Neural cell (in vitro differentiated cells): Measurements from ENCODE around the gene ISY1. TPM values are rescaled to one million over a fixed set of nuclear protein-coding genes. Genes with fewer than 3 reads are reported as not detected.

Source experiments
- H2AFZ ChIP-seq: fragments of 200-600, 300-800 bp; sonication (generic), shearing (Covaris generic); 2 replicates; pipeline ENCODE4 v1.6.0; 2014; ENCODE audit warnings: low read depth, mild to moderate bottlenecking, antibody characterized with exemption, low read length, moderate library complexity
- H3F3A ChIP-seq: fragments of 200-600 bp; shearing (Covaris generic); 2 replicates; pipeline ENCODE4 v1.6.1; 2016; ENCODE audit warnings: mild to moderate bottlenecking, moderate library complexity, mixed read lengths, antibody characterized with exemption, low read length; ENCODE audit not compliant: insufficient read depth, poor library complexity, severe bottlenecking
- H3K27ac ChIP-seq: fragments of 200-600, 300-800 bp; sonication (generic), shearing (Covaris generic); 2 replicates; pipeline ENCODE4 v1.5.1; 2014; ENCODE audit warnings: mild to moderate bottlenecking, low read length, moderate library complexity
- H3K27me3 ChIP-seq: fragments of 300-800, 200-600 bp; sonication (generic), shearing (Covaris generic); 2 replicates; pipeline ENCODE4 v1.6.0; 2014; ENCODE audit warnings: mild to moderate bottlenecking, low read depth, low read length, moderate library complexity; ENCODE audit not compliant: insufficient read depth
- H3K36me3 ChIP-seq: fragments of 300-800, 200-600 bp; sonication (generic), shearing (Covaris generic); 2 replicates; pipeline ENCODE4 v1.5.1; 2014; ENCODE audit warnings: mild to moderate bottlenecking, antibody characterized with exemption, low read length, moderate library complexity; ENCODE audit not compliant: insufficient read depth
- H3K4me2 ChIP-seq: fragments of 300-800, 200-600 bp; sonication (generic), shearing (Covaris generic); 2 replicates; pipeline ENCODE4 v1.6.0; 2014; ENCODE audit warnings: mild to moderate bottlenecking, low read length
- H3K4me3 ChIP-seq: fragments of 300-800, 200-600 bp; sonication (generic), shearing (Covaris generic); 2 replicates; pipeline ENCODE4 v1.5.1; 2014; ENCODE audit warnings: mild to moderate bottlenecking, low read length, moderate library complexity
- H3K79me2 ChIP-seq: fragments of 200-600 bp; shearing (Covaris generic); replicated peaks from 2 replicates; pipeline ENCODE4 v1.6.0; 2014; ENCODE audit warnings: mild to moderate bottlenecking, low read length, moderate library complexity; ENCODE audit not compliant: insufficient read depth
- H3K9ac ChIP-seq: fragments of 300-800, 200-600 bp; sonication (generic), shearing (Covaris generic); 2 replicates; pipeline ENCODE4 v1.6.1; 2016; ENCODE audit warnings: mild to moderate bottlenecking, low read length, mixed read lengths
- H3K9me2 ChIP-seq: fragments of 200-600 bp; shearing (Covaris generic); 2 replicates; pipeline ENCODE4 v1.6.1; 2016; ENCODE audit warnings: mild to moderate bottlenecking, low read length, mixed read lengths; ENCODE audit not compliant: insufficient read depth
- H3K9me3 ChIP-seq: fragments of 200-600, 300-800 bp; sonication (generic), shearing (Covaris generic); 2 replicates; pipeline ENCODE4 v1.6.1; 2016; ENCODE audit warnings: mild to moderate bottlenecking, mixed run types, low read length, moderate library complexity, mixed read lengths
- H4K20me1 ChIP-seq: fragments of 200-600 bp; shearing (Covaris generic); 2 replicates; pipeline ENCODE4 v1.6.1; 2016; ENCODE audit warnings: mild to moderate bottlenecking, mixed run types; ENCODE audit not compliant: insufficient read depth
- EP300 ChIP-seq: fragments of 450-650 bp; conservative IDR thresholded peaks from 2 replicates; pipeline ENCODE4 v1.6.1; 2014; ENCODE audit warnings: antibody characterized with exemption, mild to moderate bottlenecking, moderate library complexity; ENCODE audit not compliant: poor library complexity, severe bottlenecking
- EZH2 ChIP-seq: fragments of 200-600, 300-800 bp; shearing (Covaris generic), sonication (generic); IDR thresholded peaks from 2 replicates; pipeline ENCODE4 v1.6.1; 2014; ENCODE audit warnings: antibody characterized with exemption, low read length, borderline replicate concordance, mild to moderate bottlenecking; ENCODE audit not compliant: insufficient read depth, poor library complexity, severe bottlenecking
- MXI1 ChIP-seq: fragments of 450-650 bp; conservative IDR thresholded peaks from 2 replicates; pipeline ENCODE4 v1.6.1; 2014; ENCODE audit warnings: antibody characterized with exemption, mild to moderate bottlenecking; ENCODE audit not compliant: poor library complexity, severe bottlenecking
- POLR2AphosphoS5 ChIP-seq: IDR thresholded peaks from 2 replicates; pipeline ENCODE4 v1.6.1; 2012
- RAD21 ChIP-seq: fragments of 450-650 bp; conservative IDR thresholded peaks from 2 replicates; pipeline ENCODE4 v1.6.1; 2014; ENCODE audit warnings: antibody characterized with exemption, mild to moderate bottlenecking, moderate library complexity
- SMC3 ChIP-seq: fragments of 450-650 bp; conservative IDR thresholded peaks from 2 replicates; pipeline ENCODE4 v1.6.1; 2014; ENCODE audit warnings: antibody characterized with exemption, mild to moderate bottlenecking, moderate library complexity; ENCODE audit not compliant: poor library complexity
- TAF1 ChIP-seq: IDR thresholded peaks from 2 replicates; pipeline ENCODE4 v1.6.1; 2012; ENCODE audit warnings: low read depth
- polyA plus RNA-seq: library from polyadenylated mRNA; depleted of rRNA; stranded (reverse); fragments of >200 nt; gene quantifications from 2 replicates; pipeline ENCODE4 v1.2.3, GENCODE V29; 2014
- TF ChIP-seq, protein P1 (sequence below): IDR thresholded peaks from 2 replicates; pipeline ENCODE4 v1.6.1; 2012; ENCODE audit warnings: borderline replicate concordance
- TF ChIP-seq, protein P2 (sequence below): fragments of 450-650 bp; IDR thresholded peaks from 2 replicates; pipeline ENCODE4 v1.5.1; 2014; ENCODE audit warnings: antibody characterized with exemption, mild to moderate bottlenecking, moderate library complexity; ENCODE audit not compliant: poor library complexity, severe bottlenecking

Gene ISY1
- polyA plus RNA-seq, 1 donor from 2014 or later = 23.3 TPM

DNA sequence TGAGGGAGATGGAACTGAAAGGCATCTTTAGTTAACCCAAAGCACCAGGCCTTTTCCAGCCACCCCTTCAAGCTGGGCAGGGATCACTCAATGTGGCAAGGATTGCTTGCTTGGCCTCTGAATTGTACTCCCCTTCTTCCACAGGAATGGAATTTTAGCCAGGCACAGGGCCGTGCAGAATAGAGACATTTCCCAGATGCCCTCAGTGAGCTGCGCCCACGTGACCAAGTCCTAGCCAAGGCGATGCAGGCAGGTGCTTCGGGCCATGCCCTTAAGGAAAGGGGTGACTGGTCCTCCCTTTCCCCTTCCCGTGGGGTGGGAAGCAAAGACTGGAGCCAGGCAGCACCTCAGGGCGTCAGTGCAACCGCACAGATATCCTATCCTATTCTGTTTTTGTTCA lies 82.4 kb downstream of the ISY1 start:
- no peak overlapping the region for H3K9ac ChIP-seq
- no peak overlapping the region for H2AFZ ChIP-seq
- TF ChIP-seq TAF1 (no peak), SMC3 (no peak), RAD21 (no peak), EP300 (no peak), MXI1 (no peak), POLR2AphosphoS5 (no peak), EZH2 (no peak)
- TF ChIP-seq, protein P1, sequence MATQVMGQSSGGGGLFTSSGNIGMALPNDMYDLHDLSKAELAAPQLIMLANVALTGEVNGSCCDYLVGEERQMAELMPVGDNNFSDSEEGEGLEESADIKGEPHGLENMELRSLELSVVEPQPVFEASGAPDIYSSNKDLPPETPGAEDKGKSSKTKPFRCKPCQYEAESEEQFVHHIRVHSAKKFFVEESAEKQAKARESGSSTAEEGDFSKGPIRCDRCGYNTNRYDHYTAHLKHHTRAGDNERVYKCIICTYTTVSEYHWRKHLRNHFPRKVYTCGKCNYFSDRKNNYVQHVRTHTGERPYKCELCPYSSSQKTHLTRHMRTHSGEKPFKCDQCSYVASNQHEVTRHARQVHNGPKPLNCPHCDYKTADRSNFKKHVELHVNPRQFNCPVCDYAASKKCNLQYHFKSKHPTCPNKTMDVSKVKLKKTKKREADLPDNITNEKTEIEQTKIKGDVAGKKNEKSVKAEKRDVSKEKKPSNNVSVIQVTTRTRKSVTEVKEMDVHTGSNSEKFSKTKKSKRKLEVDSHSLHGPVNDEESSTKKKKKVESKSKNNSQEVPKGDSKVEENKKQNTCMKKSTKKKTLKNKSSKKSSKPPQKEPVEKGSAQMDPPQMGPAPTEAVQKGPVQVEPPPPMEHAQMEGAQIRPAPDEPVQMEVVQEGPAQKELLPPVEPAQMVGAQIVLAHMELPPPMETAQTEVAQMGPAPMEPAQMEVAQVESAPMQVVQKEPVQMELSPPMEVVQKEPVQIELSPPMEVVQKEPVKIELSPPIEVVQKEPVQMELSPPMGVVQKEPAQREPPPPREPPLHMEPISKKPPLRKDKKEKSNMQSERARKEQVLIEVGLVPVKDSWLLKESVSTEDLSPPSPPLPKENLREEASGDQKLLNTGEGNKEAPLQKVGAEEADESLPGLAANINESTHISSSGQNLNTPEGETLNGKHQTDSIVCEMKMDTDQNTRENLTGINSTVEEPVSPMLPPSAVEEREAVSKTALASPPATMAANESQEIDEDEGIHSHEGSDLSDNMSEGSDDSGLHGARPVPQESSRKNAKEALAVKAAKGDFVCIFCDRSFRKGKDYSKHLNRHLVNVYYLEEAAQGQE = no peak
- TF ChIP-seq, protein P2, sequence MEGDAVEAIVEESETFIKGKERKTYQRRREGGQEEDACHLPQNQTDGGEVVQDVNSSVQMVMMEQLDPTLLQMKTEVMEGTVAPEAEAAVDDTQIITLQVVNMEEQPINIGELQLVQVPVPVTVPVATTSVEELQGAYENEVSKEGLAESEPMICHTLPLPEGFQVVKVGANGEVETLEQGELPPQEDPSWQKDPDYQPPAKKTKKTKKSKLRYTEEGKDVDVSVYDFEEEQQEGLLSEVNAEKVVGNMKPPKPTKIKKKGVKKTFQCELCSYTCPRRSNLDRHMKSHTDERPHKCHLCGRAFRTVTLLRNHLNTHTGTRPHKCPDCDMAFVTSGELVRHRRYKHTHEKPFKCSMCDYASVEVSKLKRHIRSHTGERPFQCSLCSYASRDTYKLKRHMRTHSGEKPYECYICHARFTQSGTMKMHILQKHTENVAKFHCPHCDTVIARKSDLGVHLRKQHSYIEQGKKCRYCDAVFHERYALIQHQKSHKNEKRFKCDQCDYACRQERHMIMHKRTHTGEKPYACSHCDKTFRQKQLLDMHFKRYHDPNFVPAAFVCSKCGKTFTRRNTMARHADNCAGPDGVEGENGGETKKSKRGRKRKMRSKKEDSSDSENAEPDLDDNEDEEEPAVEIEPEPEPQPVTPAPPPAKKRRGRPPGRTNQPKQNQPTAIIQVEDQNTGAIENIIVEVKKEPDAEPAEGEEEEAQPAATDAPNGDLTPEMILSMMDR = no peak
- H3F3A ChIP-seq = no peaks in the 10 kb centered on the region
- no peaks in the 10 kb centered on the region for H3K9me3 ChIP-seq
- H3K36me3 ChIP-seq = no peaks in the 10 kb centered on the region
- H3K79me2 ChIP-seq = no peaks in the 10 kb centered on the region
- H3K4me3 ChIP-seq = no peak overlapping the region
- H3K9me2 ChIP-seq = no peaks in the 10 kb centered on the region
- no peak overlapping the region for H3K4me2 ChIP-seq
- no peaks in the 10 kb centered on the region for H4K20me1 ChIP-seq
- no peaks in the 10 kb centered on the region for H3K27me3 ChIP-seq
- H3K27ac ChIP-seq = no peak overlapping the region

Other genes with a start within 250 kb of the ISY1 start
- 0.69 and 1.6 TPM in 2 replicates for gene CFAP92, start 167.0 kb downstream of the ISY1 start, polyA plus RNA-seq
- not detected in 2 replicates for gene EFCC1, start 159.8 kb downstream of the ISY1 start, polyA plus RNA-seq
- gene GP9, start 100.3 kb downstream of the ISY1 start, polyA plus RNA-seq = not detected in 2 replicates
- gene RAB43, start 39.3 kb downstream of the ISY1 start, polyA plus RNA-seq = 0.57 TPM in 1 of 2 replicates, not detected in the other
- gene CNBP, start 22.8 kb upstream of the ISY1 start, polyA plus RNA-seq = 278 and 329 TPM in 2 replicates
- 75.0 and 92.7 TPM in 2 replicates for gene COPG1, start 88.5 kb upstream of the ISY1 start, polyA plus RNA-seq
- 23.0 and 24.9 TPM in 2 replicates for gene HMCES, start 117.8 kb upstream of the ISY1 start, polyA plus RNA-seq